Kidney glomerular epithelial cell (primary cell): Measurements from ENCODE around the gene PCDHB6.
A peak's percentile ranks its signal among the peaks of the same experiment; 100 is the strongest.
"Not testable (repeated sequence)": the region's sequence is repeated elsewhere in the genome, so short reads cannot be mapped to it uniquely, and the experiment has no call there.

Experiments
- DNase-seq: peaks from one replicate; lab custom pipeline; 2025; lab: John Stamatoyannopoulos, UW

The PCDHB6 gene

DNA sequence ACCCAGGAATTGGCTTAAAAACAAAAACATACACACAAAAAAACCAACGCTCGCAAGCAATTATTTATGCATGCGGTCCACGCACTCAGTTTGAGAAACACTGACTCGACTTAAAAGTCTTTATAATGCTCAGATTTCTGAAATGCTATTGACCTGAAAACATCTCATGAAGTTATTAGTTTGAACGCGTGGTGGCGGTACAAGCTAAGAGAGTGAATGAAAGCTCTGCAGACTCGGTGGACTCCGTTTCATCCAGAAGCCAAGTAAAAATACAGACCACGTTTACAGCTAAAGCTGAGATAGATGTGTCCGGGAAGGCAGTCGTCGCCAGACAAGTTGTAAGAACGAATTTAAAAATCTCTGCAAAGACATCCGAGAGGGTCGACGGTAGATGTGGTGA is at the start of gene PCDHB6:
Gene PCDHB6 (plus strand): TSS at position 246 of the 400 bp plus-strand sequence. CDS start 201 bp downstream, outside the sequence.
- DNase-seq, result peak; percentile 36

DNA sequence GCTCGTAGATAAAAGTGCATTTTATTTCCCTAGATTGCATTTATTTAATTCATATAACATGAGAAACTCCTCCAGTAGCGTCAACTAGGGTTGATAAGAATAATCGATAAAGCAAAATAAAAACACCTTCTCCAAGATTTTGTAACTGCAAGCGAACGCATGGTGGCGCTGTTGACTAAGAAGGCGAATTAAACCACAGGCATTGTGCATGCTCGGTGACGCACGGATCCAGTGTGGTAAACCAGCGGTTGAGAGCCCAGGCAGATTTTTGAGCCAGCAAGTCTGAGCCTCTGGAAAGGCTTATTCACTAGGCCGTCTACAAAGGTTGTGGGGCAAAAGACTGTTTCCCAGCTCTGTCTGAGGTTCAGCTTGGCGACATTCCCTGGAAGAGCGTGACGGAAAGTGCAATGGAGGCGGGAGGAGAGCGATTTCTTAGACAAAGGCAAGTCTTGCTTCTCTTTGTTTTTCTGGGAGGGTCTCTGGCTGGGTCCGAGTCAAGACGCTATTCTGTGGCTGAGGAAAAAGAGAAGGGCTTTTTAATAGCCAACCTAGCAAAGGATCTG is 49.5 kb upstream of the PCDHB6 start, which contains the start of gene PCDHB3:
Gene PCDHB3 (plus strand): TSS at position 231 of the 563 bp plus-strand sequence. CDS start 177 bp downstream, at position 408.
- DNase-seq, result peak; percentile 9

- no peak for DNase-seq
Observed at GRCh38 chr5:141101059-141101458, 48.8 kb upstream of the PCDHB6 start.

GRCh38 chr5:141102070-141102469 is 47.8 kb upstream of the PCDHB6 start:
- DNase-seq, result not testable (repeated sequence)

GRCh38 chr5:141102471-141102870 is 47.4 kb upstream of the PCDHB6 start:
- not testable (repeated sequence) for DNase-seq

DNA sequence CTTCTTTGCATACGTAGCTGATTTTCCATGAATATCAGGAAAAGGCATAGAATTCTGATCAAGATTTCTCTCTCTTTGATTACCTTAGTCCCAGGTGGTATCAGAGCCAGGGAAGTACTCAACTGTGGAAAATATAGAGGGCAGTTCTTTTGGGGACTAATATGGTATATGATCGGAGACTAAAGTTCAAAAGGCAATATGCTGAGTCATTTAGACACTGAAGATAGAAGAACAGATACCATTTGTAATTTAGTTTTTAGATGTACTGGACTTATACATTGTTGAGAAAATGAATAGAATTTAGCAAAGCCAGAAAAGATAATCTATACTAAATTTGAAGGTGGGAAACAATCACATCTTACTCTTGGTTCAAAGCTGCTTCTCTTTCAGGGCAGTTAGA is 44.5 kb upstream of the PCDHB6 start:
- DNase-seq, result no peak

- no peak for DNase-seq
Observed at GRCh38 chr5:141119250-141119649, 30.6 kb upstream of the PCDHB6 start.

DNA sequence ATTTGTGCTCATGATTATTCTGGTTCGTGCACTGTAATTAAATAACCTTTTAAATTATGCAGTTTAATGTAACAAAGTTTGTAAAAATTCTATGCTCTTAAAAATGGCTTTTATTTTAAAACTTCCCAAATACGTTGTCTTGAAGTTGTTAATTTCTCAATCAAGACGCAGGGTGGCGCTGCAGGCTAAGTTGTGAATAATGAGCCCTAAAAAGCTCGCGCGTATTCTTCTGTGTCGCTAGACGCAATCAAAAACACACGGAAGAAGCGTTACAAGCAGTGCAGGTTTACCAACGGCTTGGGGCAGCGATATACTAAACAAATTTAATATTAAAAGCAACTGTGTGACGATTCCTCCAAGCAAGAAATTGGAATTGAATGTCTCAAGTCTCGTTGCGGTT is 28.3 kb upstream of the PCDHB6 start, which contains the start of gene PCDHB4:
Gene PCDHB4 (plus strand): TSS at position 256 of the 400 bp plus-strand sequence. CDS start 181 bp downstream, outside the sequence.
- no peak for DNase-seq

DNA sequence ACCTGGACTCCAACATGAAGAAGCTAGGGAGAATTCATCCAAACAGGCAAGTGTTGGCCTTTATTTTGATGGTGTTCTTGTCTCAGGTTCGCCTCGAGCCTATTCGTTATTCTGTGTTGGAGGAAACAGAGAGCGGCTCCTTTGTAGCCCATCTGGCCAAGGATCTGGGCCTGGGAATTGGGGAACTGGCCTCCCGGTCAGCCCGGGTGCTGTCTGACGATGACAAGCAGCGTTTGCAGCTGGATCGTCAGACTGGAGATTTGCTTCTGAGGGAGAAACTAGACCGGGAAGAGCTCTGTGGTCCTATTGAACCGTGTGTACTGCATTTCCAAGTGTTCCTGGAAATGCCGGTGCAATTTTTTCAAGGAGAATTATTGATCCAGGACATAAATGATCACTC is 27.9 kb upstream of the PCDHB6 start:
- DNase-seq, result no peak

DNA sequence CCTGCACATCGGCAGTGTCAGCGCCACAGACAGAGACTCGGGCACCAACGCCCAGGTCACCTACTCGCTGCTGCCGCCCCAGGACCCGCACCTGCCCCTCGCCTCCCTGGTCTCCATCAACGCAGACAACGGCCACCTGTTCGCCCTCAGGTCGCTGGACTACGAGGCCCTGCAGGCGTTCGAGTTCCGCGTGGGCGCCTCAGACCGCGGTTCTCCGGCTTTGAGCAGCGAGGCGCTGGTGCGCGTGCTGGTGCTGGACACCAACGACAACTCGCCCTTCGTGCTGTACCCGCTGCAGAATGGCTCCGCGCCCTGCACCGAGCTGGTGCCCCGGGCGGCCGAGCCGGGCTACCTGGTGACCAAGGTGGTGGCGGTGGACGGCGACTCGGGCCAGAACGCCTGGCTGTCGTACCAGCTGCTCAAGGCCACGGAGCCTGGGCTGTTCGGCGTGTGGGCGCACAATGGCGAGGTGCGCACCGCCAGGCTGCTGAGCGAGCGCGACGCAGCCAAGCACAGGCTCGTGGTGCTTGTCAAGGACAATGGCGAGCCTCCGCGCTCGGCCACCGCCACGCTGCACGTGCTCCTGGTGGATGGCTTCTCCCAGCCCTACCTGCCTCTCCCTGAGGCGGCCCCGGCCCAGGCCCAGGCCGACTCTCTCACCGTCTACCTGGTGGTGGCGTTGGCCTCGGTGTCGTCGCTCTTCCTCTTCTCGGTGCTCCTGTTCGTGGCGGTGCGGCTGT is 26.3 kb upstream of the PCDHB6 start:
- DNase-seq, result not testable (repeated sequence)

DNA sequence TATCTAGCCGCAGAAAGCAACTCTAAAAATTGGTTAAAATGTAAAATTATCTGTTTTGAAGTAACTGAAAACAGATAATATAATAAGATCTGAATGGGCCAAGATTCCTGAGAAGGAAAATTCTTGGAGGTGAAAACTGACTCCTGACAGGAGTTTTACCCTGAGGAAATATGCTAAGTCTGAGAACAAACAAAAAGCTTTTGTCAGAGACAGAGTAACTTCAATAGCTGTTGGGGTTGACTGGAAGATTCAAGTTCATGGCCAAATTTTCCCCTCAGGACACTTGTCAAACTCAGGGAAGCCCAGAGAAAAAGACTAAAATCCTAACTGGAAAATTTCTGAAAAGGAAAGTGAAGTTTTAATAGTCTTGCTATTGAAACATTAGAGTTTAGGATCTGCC is 22.6 kb upstream of the PCDHB6 start:
- DNase-seq, result no peak

DNA sequence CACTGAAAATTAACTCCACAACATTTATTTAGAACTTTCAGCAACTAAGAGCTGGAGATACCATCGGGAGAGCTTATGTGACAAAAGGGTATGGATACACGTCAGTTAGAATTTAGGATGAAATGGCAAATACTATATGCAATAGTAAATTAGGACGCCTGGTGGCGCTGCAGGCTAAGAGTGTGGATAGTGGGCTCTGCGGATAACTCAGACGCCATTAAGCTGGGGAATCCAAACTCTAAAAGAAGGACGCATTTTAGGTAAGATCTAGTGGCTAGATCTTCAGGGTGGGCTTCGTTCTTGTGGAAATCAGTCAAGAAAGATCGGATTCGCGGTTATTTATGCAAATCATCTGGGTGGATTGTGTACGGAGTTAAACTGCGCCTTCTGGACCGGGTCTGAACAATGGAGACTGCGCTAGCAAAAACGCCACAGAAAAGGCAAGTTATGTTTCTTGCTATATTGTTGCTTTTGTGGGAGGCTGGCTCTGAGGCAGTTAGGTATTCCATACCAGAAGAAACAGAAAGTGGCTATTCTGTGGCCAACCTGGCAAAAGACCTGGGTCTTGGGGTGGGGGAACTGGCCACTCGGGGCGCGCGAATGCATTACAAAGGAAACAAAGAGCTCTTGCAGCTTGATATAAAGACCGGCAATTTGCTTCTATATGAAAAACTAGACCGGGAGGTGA is 14.7 kb upstream of the PCDHB6 start, which contains the start of gene PCDHB5:
Gene PCDHB5 (plus strand): TSS at position 177 of the 688 bp plus-strand sequence. CDS start 229 bp downstream, at position 406.
- DNase-seq, result no peak

DNA sequence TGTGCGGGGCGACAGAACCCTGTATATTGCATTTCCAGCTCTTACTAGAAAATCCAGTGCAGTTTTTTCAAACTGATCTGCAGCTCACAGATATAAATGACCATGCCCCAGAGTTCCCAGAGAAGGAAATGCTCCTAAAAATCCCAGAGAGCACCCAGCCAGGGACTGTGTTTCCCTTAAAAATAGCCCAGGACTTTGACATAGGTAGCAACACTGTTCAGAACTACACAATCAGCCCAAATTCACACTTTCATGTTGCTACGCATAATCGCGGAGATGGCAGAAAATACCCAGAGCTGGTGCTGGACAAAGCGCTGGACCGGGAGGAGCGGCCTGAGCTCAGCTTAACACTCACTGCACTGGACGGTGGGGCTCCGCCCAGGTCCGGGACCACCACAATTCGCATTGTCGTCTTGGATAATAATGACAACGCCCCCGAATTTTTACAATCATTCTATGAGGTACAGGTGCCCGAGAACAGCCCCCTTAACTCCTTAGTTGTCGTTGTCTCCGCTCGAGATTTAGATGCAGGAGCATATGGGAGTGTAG is 14.1 kb upstream of the PCDHB6 start:
- no peak for DNase-seq

DNA sequence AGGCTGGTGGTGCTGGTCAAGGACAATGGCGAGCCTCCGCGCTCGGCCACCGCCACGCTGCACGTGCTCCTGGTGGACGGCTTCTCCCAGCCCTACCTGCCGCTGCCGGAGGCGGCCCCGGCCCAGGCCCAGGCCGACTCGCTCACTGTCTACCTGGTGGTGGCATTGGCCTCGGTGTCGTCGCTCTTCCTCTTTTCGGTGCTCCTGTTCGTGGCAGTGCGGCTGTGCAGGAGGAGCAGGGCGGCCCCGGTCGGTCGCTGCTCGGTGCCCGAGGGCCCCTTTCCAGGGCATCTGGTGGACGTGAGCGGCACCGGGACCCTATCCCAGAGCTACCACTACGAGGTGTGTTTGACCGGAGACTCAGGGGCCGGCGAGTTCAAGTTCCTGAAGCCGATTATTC is 12.5 kb upstream of the PCDHB6 start:
- not testable (repeated sequence) for DNase-seq

DNA sequence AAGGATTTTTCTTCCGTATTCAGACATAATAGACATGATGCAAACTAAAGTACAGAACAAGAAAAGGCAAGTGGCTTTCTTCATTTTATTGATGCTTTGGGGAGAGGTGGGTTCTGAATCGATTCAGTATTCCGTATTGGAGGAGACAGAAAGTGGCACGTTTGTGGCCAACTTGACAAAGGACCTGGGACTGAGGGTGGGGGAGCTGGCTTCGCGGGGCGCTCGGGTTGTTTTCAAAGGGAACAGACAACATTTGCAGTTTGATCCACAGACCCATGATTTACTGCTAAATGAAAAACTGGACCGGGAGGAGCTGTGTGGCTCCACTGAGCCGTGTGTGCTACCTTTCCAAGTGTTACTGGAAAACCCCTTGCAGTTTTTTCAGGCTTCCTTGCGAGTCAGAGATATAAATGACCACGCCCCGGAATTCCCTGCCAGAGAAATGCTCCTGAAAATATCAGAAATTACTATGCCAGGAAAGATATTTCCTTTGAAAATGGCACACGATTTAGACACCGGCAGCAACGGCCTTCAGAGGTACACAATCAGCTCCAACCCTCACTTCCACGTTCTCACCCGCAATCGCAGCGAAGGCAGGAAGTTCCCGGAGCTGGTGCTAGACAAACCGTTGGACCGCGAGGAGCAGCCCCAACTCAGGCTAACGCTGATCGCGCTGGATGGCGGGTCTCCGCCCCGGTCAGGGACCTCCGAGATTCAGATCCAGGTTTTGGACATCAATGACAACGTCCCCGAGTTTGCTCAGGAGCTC is 551 bp downstream of the PCDHB6 start:
- DNase-seq, result no peak

- no peak for DNase-seq
Observed at GRCh38 chr5:141150993-141151325, 1.1 kb downstream of the PCDHB6 start.

DNA sequence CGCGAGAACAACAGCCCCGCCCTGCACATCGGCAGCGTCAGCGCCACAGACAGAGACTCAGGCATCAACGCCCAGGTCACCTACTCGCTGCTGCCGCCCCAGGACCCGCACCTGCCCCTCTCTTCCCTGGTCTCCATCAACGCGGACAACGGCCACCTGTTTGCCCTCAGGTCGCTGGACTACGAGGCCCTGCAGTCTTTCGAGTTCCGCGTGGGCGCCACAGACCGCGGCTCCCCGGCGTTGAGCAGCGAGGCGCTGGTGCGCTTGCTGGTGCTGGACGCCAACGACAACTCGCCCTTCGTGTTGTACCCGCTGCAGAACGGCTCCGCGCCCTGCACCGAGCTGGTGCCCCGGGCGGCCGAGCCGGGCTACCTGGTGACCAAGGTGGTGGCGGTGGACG is 1.8 kb downstream of the PCDHB6 start:
- DNase-seq, result not testable (repeated sequence)

DNA sequence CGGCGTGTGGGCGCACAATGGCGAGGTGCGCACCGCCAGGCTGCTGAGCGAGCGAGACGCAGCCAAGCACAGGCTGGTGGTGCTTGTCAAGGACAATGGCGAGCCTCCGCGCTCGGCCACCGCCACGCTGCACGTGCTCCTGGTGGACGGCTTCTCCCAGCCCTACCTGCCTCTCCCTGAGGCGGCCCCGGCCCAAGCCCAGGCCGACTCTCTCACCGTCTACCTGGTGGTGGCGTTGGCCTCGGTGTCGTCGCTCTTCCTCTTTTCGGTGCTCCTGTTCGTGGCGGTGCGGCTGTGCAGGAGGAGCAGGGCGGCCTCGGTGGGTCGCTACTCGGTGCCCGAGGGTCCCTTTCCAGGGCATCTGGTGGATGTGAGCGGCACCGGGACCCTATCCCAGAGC is 2.2 kb downstream of the PCDHB6 start:
- not testable (repeated sequence) for DNase-seq

DNA sequence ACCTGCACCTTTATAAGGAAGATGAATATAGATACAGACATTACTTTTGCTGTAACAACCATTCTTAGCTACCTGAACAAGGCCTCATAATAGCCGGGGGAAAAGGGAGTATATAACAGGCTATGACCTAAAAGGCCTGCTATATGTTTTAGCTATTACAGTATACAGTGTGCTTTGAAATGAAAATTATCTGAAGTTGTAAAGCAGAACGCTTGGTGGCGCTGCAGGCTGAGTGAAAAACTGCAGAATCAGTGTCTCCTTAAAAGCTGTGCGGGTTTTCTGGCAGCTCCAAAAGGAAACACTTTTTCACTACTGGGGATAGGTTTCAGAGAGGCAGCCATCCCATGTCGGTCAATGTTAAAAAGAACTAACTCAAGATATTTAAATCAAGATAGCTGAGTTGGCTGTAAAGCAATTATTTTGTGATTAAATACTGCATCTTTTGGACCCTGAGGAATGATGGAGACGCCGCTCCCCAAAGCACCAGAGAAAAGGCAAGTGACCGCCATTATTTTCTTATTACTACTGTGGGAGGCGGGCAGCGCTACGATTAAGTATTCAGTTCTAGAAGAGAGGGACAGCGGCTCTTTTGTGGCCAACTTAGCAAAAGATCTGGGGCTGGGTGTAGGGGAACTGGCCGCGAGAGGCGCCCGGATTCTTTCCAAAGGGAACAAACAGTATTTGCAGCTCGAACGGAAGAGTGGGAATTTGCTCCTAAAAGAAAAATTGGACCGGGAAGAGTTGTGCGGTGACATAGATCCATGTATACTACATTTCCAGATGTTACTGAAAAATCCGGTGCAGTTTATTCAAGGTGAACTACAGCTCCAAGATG is 5.9 kb downstream of the PCDHB6 start:
- no peak for DNase-seq

GRCh38 chr5:141157356-141157755 is 7.5 kb downstream of the PCDHB6 start:
- not testable (repeated sequence) for DNase-seq

DNA sequence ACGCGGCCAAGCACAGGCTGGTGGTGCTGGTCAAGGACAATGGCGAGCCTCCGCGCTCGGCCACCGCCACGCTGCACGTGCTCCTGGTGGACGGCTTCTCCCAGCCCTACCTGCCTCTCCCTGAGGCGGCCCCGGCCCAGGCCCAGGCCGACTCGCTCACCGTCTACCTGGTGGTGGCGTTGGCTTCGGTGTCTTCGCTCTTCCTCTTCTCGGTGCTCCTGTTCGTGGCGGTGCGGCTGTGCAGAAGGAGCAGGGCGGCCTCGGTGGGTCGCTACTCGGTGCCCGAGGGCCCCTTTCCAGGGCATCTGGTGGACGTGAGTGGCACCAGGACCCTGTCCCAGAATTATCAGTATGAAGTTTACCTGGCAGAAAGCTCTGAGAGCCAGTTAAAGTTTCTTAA is 8.0 kb downstream of the PCDHB6 start:
- not testable (repeated sequence) for DNase-seq
